ENCODE measurements around the gene CEP192.

DNA sequence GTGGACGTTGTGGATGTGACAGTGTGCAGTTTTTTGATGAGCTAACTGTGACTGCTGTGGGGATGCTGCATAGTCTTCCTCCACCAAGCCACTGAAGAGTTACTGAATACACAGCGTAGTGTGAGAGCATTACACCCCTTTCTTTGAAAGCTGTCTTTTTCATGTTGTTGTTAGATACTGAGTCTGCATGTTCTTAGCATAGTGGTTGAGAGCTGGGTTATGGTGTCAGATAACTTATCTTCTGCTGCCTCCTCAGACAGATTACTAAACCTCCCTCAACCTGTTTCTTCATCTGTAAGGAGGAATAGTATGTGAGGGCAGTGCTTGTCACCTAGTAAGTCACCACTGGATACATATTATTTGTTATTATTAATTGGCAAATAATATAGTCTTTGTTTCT lies 63.2 kb downstream of the CEP192 start:
- TF ChIP-seq, protein P1, sequence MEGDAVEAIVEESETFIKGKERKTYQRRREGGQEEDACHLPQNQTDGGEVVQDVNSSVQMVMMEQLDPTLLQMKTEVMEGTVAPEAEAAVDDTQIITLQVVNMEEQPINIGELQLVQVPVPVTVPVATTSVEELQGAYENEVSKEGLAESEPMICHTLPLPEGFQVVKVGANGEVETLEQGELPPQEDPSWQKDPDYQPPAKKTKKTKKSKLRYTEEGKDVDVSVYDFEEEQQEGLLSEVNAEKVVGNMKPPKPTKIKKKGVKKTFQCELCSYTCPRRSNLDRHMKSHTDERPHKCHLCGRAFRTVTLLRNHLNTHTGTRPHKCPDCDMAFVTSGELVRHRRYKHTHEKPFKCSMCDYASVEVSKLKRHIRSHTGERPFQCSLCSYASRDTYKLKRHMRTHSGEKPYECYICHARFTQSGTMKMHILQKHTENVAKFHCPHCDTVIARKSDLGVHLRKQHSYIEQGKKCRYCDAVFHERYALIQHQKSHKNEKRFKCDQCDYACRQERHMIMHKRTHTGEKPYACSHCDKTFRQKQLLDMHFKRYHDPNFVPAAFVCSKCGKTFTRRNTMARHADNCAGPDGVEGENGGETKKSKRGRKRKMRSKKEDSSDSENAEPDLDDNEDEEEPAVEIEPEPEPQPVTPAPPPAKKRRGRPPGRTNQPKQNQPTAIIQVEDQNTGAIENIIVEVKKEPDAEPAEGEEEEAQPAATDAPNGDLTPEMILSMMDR (IDR thresholded peaks at IDR 0.05; ENCODE audit: insufficient read depth, low read depth, low read length) = no peak
- TF ChIP-seq EZH2 (IDR thresholded peaks at IDR 0.05; ENCODE audit: insufficient read depth, low read length) = no peak
